NCI-H748 (cell line): Measurements from ENCODE around the gene FHIT.
A peak's percentile ranks its signal among the peaks of the same experiment; 100 is the strongest.

Experiments used
- DNase-seq: peaks from one replicate; lab custom pipeline; 2025; ENCODE audit not compliant: unreplicated experiment; lab: John Stamatoyannopoulos, UW

The FHIT gene

GRCh38 chr3:61251174-61251972 is at the start of gene FHIT:
TSS of gene FHIT (minus strand) at chr3:61251452.
- peak; percentile 94 for DNase-seq

DNA sequence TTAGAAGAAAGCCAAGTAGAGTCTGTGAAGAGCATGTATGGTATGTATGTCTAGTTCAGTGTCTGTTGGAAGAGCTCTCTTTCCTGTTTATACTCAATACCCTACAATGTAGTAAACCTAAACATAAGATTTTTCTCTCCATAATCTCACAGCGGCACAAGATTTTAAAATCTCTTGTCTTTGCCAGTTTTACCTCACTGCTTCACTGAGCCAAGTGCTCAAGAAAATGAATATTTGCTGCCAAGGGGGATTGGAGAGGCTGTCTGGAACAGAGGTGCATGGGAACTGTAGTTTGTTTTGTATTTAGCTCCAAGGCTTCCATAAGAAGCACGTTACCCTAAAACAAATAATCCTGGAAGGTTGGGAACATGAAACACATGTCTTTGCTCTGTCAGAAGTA is 49.5 kb upstream of the FHIT start:
- no peak for DNase-seq

- no peak for DNase-seq
These were observed 48.7 kb upstream of the FHIT start for GRCh38 chr3:61300006-61300380.

DNA sequence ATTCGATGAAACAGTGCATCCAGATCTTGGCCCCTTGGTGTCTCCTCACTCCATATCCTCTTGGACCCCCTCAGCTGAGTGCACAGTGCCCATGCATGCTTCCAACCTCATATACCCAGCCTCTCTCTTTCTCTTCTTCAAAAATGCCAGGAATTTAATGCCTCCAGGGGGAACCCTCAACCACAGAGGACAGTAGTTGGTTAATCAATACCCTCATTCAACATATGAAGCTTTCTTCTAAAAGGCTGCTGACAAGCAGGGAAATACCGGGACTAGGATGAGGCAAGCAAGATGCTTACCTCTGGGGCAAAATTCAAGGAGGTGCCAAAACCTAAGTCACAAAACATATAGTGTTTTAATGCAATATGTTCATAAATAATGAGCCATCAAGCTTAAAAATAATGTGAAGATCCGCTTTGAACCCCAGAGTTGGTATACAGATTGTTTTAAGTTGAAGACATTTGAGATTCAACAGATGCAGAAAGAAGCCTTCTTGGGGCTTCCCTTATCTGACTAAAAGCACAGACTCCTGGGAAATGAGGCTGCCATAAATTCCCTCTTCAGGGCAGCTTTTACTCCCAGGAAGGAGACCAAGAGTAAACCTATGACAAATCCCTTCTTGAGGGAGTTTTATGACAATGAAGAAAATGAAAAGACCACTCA is 48.2 kb upstream of the FHIT start:
- DNase-seq = no peak

DNA sequence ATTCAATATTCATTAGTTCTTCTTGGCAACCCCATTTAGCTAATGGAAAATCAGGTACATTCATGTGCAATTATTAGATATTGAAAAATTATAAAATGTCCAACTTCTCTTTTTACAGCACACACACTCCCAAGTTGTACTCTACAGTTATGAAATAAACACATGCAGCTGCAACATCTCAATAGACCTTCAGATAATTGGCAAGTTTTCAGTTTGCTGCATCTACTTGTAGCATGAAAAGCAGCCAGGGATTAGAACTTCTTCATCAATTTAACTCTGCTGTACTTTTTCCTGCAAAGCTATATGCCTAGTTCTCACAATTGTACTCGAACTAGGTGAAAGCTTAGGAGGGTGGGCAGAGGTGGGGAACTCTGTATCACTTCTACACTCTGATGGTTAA is 46.6 kb upstream of the FHIT start:
- no peak for DNase-seq

- no peak for DNase-seq
These were observed 37.2 kb upstream of the FHIT start for GRCh38 chr3:61288446-61288845.

- no peak for DNase-seq
These were observed 32.6 kb upstream of the FHIT start for GRCh38 chr3:61283876-61284275.

- DNase-seq = no peak
These were observed 27.5 kb upstream of the FHIT start for GRCh38 chr3:61278713-61279112.

- DNase-seq = no peak
These were observed 26.2 kb upstream of the FHIT start for GRCh38 chr3:61277411-61277810.

DNA sequence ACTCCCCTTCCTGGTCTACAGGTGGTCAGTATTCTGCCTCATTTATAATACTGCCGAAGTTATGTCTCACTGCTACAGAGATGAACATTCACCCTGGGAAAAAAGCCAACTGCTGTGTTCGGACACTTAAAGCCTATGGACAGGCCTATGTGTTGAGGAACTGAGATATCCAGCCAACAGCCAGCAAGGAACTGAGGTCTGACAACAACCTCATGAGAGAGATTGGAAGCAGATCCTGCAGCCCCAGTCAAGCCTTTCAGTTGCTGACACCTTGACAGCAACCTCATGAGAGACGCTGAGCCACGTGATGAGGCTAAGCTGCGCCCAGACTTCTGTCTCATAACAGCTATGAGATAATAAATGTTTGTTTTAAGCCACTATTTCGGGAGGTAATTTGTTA is 18.2 kb upstream of the FHIT start:
- peak; percentile 24 for DNase-seq

DNA sequence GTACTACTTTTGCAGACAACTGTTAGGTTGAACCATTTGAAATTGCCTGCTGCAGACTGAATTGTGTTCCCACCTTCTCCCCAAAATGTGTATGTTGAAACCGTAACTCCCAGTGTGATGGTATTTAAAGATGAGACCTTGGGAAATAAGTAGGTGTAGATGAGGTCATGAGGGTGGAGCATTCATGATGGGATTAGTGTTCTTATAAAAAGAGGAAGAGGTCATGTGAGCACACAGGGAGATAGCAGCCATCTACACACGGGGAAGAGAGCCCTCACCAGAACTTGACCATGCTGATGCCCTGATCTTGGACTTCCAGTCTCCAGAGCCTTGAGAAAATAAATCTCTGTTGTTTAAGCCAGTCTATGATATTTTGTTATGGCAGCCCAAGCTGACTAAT is 17.4 kb upstream of the FHIT start:
- DNase-seq = no peak

GRCh38 chr3:61264281-61264680 is 13.0 kb upstream of the FHIT start:
- DNase-seq = no peak

DNA sequence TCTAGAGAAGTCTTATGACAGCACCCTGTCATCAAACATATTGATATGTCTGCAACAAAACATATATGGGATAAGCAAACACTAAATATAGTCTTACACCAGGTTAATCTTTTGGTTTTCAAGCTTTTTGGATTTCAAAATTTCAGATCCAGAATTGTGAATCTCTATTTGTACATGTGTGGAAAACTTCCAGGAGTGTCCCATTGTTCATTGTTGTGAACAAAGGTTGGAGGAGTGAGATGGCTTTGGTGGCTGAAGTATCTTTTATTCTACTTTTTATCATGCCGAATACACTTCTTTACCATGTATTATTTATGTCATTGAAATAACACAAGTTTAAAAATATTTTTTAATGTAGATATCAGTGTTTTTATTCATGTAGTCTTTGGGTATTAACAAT is 5.9 kb upstream of the FHIT start:
- no peak for DNase-seq

- no peak for DNase-seq
These were observed 2.5 kb upstream of the FHIT start for GRCh38 chr3:61253756-61254155.

DNA sequence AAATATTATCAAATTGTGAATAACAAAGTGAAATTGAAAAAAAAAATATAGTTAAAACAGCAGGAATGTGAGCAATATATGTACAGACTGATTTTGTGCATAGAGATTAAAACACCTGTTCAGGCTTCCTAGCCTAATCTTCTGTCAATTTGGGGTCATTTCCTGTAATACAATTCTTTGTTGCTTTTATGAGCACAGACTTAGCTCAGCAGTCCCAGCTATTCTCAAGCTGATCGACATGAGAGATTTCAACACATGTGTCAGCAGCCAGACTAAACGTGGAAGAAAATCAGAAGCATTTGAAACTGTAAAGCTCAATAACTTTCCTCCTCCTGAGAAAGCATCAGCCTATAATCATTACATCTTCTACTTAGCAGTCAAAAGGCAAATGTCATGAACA is 1.6 kb upstream of the FHIT start:
- DNase-seq = peak; percentile 12

GRCh38 chr3:61250784-61251173 is 473 bp downstream of the FHIT start:
- DNase-seq = peak; percentile 22

GRCh38 chr3:61248496-61248895 is 2.8 kb downstream of the FHIT start:
- DNase-seq = no peak

GRCh38 chr3:61247191-61247590 is 4.1 kb downstream of the FHIT start:
- no peak for DNase-seq

DNA sequence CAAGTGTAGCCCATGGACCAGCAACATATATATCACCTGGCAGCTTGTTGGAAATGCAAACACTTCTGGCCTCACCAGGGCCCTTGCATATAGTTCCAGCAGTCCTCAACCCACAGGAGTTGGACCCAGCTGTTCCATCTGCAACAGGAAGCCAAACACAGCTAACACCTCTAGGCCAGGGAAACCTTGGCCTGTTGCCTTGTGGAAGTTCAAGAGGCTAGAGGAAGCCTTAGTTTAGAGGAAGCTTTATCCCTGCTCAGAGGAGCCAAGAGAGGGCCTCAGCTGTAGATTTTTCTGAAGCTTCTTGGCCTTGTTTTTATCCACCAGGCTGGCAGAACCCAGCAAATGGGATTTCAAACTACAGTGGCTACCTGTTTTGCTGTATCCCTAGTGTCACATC is 11.4 kb downstream of the FHIT start:
- DNase-seq = no peak

GRCh38 chr3:61237858-61238257 is 13.4 kb downstream of the FHIT start:
- no peak for DNase-seq

DNA sequence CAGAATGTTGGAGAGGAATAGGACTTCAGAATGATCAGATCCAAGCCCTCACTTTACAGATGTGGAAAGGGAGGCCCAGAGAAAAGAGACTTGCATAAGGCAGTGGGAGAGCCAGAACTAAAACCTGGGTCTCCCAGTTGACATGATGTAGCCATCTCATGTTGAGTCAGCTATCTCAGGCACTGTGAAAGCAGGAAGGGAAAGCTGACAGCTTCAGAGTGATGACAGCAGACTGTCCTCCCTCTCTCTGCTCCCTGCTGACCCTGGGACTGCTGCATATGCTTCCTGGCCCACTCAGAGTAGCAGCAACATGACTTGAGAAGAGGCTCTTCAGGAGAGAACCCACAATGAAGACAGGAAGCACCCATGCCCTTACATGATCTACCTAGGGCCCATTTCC is 14.7 kb downstream of the FHIT start:
- no peak for DNase-seq

- DNase-seq = no peak
These were observed 17.5 kb downstream of the FHIT start for GRCh38 chr3:61233746-61234145.

GRCh38 chr3:61231693-61232092 is 19.6 kb downstream of the FHIT start:
- DNase-seq = no peak
